GM12878 (cell line): ENCODE results near the gene ZNF552. TPM values are rescaled to one million over a fixed set of nuclear protein-coding genes. Genes with fewer than 3 reads are reported as not detected.

Source experiments
- polyA plus RNA-seq, 11 experiments: library from polyadenylated mRNA; depleted of rRNA in 4 of 11; unstranded in 6 of 11; stranded (reverse) in 5 of 11; fragments of >200 nt; fragmentation: Nextera tagmentation in 4 of 11; fragmentation: Illumina TruSeq in 1 of 11; extraction: Ambion mirVana in 4 of 11; extraction: Trizol in 1 of 11; gene quantifications; 1 replicate in 1 of 11; 2 replicates in 10 of 11; pipeline versions ENCODE4 v1.2.1 to v1.2.3, GENCODE V29; 2011 to 2016; ENCODE audit warnings: inconsistent platforms in 2 of 11, missing spikeins in 2 of 11, low read depth in 1 of 11
- total RNA-seq, 4 experiments: library from RNA; depleted of rRNA in 3 of 4; stranded (reverse); fragments of >200 nt in 3 of 4; fragmentation: Illumina TruSeq in 1 of 4; extraction: Trizol in 1 of 4; gene quantifications; 2 replicates each; pipeline versions ENCODE4 v1.2.1 to v1.2.3, GENCODE V29; 2013 to 2021

The ZNF552 gene
- total and polyA plus RNA-seq, 10 of the 15 experiments (the other 5 are each of a cell fraction or from before 2014, with no cell fraction given): 3.6 to 13.3 (median 8.0) TPM

Other genes with a start within 250 kb of the ZNF552 start
Only the 7 nearest of the 21 such genes appear.
- 7.7 and 8.5 TPM in 2 replicates for gene ZNF671, start 87.3 kb downstream of the ZNF552 start, total RNA-seq (2014; rRNA removed)
- gene ZNF671, start 87.3 kb downstream of the ZNF552 start, total RNA-seq (2014; rRNA removed; fragmentation: Illumina TruSeq; extraction: Trizol): 8.3 and 8.9 TPM in 2 replicates
- gene ZNF671, start 87.3 kb downstream of the ZNF552 start, total RNA-seq (2021): 7.0 and 7.9 TPM in 2 replicates
- 11.6 and 11.9 TPM in 2 replicates for gene ZNF671, start 87.3 kb downstream of the ZNF552 start, polyA plus RNA-seq (2011; rRNA removed)
- 7.1 and 8.6 TPM in 2 replicates for gene ZNF671, start 87.3 kb downstream of the ZNF552 start, polyA plus RNA-seq (2014; fragmentation: Illumina TruSeq; extraction: Trizol)
- gene ZNF671, start 87.3 kb downstream of the ZNF552 start, polyA plus RNA-seq (2014; fragmentation: Nextera tagmentation; extraction: Ambion mirVana): 1 to 10 TPM; 2.6 to 2.8 TPM
- gene ZNF671, start 87.3 kb downstream of the ZNF552 start, polyA plus RNA-seq (2014; rRNA removed): 6.2 and 6.5 TPM in 2 replicates
- 1 to 10 TPM; 9.3 to 9.5 TPM for gene ZNF671, start 87.3 kb downstream of the ZNF552 start, polyA plus RNA-seq (2016; fragmentation: Nextera tagmentation; extraction: Ambion mirVana)
- gene ZNF776, start 68.1 kb downstream of the ZNF552 start, total RNA-seq (2014; rRNA removed): 13.7 and 14.5 TPM in 2 replicates
- gene ZNF776, start 68.1 kb downstream of the ZNF552 start, total RNA-seq (2014; rRNA removed; fragmentation: Illumina TruSeq; extraction: Trizol): 15.0 and 16.3 TPM in 2 replicates
- gene ZNF776, start 68.1 kb downstream of the ZNF552 start, total RNA-seq (2021): 10.3 and 11.3 TPM in 2 replicates
- gene ZNF776, start 68.1 kb downstream of the ZNF552 start, polyA plus RNA-seq (2011; rRNA removed): 14.0 and 15.7 TPM in 2 replicates
- 11.5 and 12.2 TPM in 2 replicates for gene ZNF776, start 68.1 kb downstream of the ZNF552 start, polyA plus RNA-seq (2014; fragmentation: Illumina TruSeq; extraction: Trizol)
- gene ZNF776, start 68.1 kb downstream of the ZNF552 start, polyA plus RNA-seq (2014; fragmentation: Nextera tagmentation; extraction: Ambion mirVana): 1 to 10 TPM; 1.9 to 3.1 TPM
- gene ZNF776, start 68.1 kb downstream of the ZNF552 start, polyA plus RNA-seq (2014; rRNA removed): 12.6 and 13.1 TPM in 2 replicates
- gene ZNF776, start 68.1 kb downstream of the ZNF552 start, polyA plus RNA-seq (2016; fragmentation: Nextera tagmentation; extraction: Ambion mirVana): 1 to 10 TPM; 7.4 to 8.2 TPM
- gene ZNF586, start 45.2 kb downstream of the ZNF552 start, total RNA-seq (2014; rRNA removed): 20.6 and 24.2 TPM in 2 replicates
- 22.6 and 24.2 TPM in 2 replicates for gene ZNF586, start 45.2 kb downstream of the ZNF552 start, total RNA-seq (2014; rRNA removed; fragmentation: Illumina TruSeq; extraction: Trizol)
- gene ZNF586, start 45.2 kb downstream of the ZNF552 start, total RNA-seq (2021): 16.5 and 19.7 TPM in 2 replicates
- 18.4 and 25.4 TPM in 2 replicates for gene ZNF586, start 45.2 kb downstream of the ZNF552 start, polyA plus RNA-seq (2011; rRNA removed)
- gene ZNF586, start 45.2 kb downstream of the ZNF552 start, polyA plus RNA-seq (2014; fragmentation: Illumina TruSeq; extraction: Trizol): 16.3 and 18.7 TPM in 2 replicates
- gene ZNF586, start 45.2 kb downstream of the ZNF552 start, polyA plus RNA-seq (2014; fragmentation: Nextera tagmentation; extraction: Ambion mirVana): 1 to 10 TPM; 3.9 to 5.7 TPM
- 13.2 and 13.8 TPM in 2 replicates for gene ZNF586, start 45.2 kb downstream of the ZNF552 start, polyA plus RNA-seq (2014; rRNA removed)
- 10 to 100 TPM; 13.6 to 13.8 TPM for gene ZNF586, start 45.2 kb downstream of the ZNF552 start, polyA plus RNA-seq (2016; fragmentation: Nextera tagmentation; extraction: Ambion mirVana)
- 25.6 and 26.0 TPM in 2 replicates for gene ZNF587B, start 15.4 kb upstream of the ZNF552 start, total RNA-seq (2014; rRNA removed)
- gene ZNF587B, start 15.4 kb upstream of the ZNF552 start, total RNA-seq (2014; rRNA removed; fragmentation: Illumina TruSeq; extraction: Trizol): 33.3 and 33.9 TPM in 2 replicates
- 22.5 and 24.7 TPM in 2 replicates for gene ZNF587B, start 15.4 kb upstream of the ZNF552 start, total RNA-seq (2021)
- 15.9 and 19.5 TPM in 2 replicates for gene ZNF587B, start 15.4 kb upstream of the ZNF552 start, polyA plus RNA-seq (2011; rRNA removed)
- gene ZNF587B, start 15.4 kb upstream of the ZNF552 start, polyA plus RNA-seq (2014; fragmentation: Illumina TruSeq; extraction: Trizol): 13.1 and 13.3 TPM in 2 replicates
- 1 to 10 TPM; 4.1 to 5.5 TPM for gene ZNF587B, start 15.4 kb upstream of the ZNF552 start, polyA plus RNA-seq (2014; fragmentation: Nextera tagmentation; extraction: Ambion mirVana)
- 10.7 and 12.7 TPM in 2 replicates for gene ZNF587B, start 15.4 kb upstream of the ZNF552 start, polyA plus RNA-seq (2014; rRNA removed)
- gene ZNF587B, start 15.4 kb upstream of the ZNF552 start, polyA plus RNA-seq (2016; fragmentation: Nextera tagmentation; extraction: Ambion mirVana): 10 to 100 TPM; 14.5 to 17.7 TPM
- 13.1 and 15.2 TPM in 2 replicates for gene ZNF587, start 34.9 kb upstream of the ZNF552 start, total RNA-seq (2014; rRNA removed)
- gene ZNF587, start 34.9 kb upstream of the ZNF552 start, total RNA-seq (2014; rRNA removed; fragmentation: Illumina TruSeq; extraction: Trizol): 23.4 and 23.8 TPM in 2 replicates
- 20.2 and 27.8 TPM in 2 replicates for gene ZNF587, start 34.9 kb upstream of the ZNF552 start, total RNA-seq (2021)
- 20.1 and 22.2 TPM in 2 replicates for gene ZNF587, start 34.9 kb upstream of the ZNF552 start, polyA plus RNA-seq (2011; rRNA removed)
- gene ZNF587, start 34.9 kb upstream of the ZNF552 start, polyA plus RNA-seq (2014; fragmentation: Illumina TruSeq; extraction: Trizol): 16.4 and 17.7 TPM in 2 replicates
- 1 to 10 TPM; 1.9 to 2.6 TPM for gene ZNF587, start 34.9 kb upstream of the ZNF552 start, polyA plus RNA-seq (2014; fragmentation: Nextera tagmentation; extraction: Ambion mirVana)
- 14.0 and 15.0 TPM in 2 replicates for gene ZNF587, start 34.9 kb upstream of the ZNF552 start, polyA plus RNA-seq (2014; rRNA removed)
- 1 to 10 TPM; 6.7 to 8.5 TPM for gene ZNF587, start 34.9 kb upstream of the ZNF552 start, polyA plus RNA-seq (2016; fragmentation: Nextera tagmentation; extraction: Ambion mirVana)
- gene ZNF814, start 74.1 kb upstream of the ZNF552 start, total RNA-seq (2014; rRNA removed): 20.7 and 25.4 TPM in 2 replicates
- 22.1 and 23.3 TPM in 2 replicates for gene ZNF814, start 74.1 kb upstream of the ZNF552 start, total RNA-seq (2014; rRNA removed; fragmentation: Illumina TruSeq; extraction: Trizol)
- gene ZNF814, start 74.1 kb upstream of the ZNF552 start, total RNA-seq (2021): 16.5 and 20.6 TPM in 2 replicates
- 29.2 and 31.0 TPM in 2 replicates for gene ZNF814, start 74.1 kb upstream of the ZNF552 start, polyA plus RNA-seq (2011; rRNA removed)
- gene ZNF814, start 74.1 kb upstream of the ZNF552 start, polyA plus RNA-seq (2014; fragmentation: Illumina TruSeq; extraction: Trizol): 10.9 and 14.4 TPM in 2 replicates
- gene ZNF814, start 74.1 kb upstream of the ZNF552 start, polyA plus RNA-seq (2014; fragmentation: Nextera tagmentation; extraction: Ambion mirVana): 10 to 100 TPM; 22.4 to 23.5 TPM
- 12.4 and 16.2 TPM in 2 replicates for gene ZNF814, start 74.1 kb upstream of the ZNF552 start, polyA plus RNA-seq (2014; rRNA removed)
- 10 to 100 TPM; 21.4 to 21.8 TPM for gene ZNF814, start 74.1 kb upstream of the ZNF552 start, polyA plus RNA-seq (2016; fragmentation: Nextera tagmentation; extraction: Ambion mirVana)
- 11.2 and 12.7 TPM in 2 replicates for gene ZNF417, start 101.7 kb upstream of the ZNF552 start, total RNA-seq (2014; rRNA removed)
- gene ZNF417, start 101.7 kb upstream of the ZNF552 start, total RNA-seq (2014; rRNA removed; fragmentation: Illumina TruSeq; extraction: Trizol): 12.0 and 12.3 TPM in 2 replicates
- gene ZNF417, start 101.7 kb upstream of the ZNF552 start, total RNA-seq (2021): 11.5 and 11.9 TPM in 2 replicates
- 13.6 and 17.0 TPM in 2 replicates for gene ZNF417, start 101.7 kb upstream of the ZNF552 start, polyA plus RNA-seq (2011; rRNA removed)
- gene ZNF417, start 101.7 kb upstream of the ZNF552 start, polyA plus RNA-seq (2014; fragmentation: Illumina TruSeq; extraction: Trizol): 6.2 and 7.3 TPM in 2 replicates
- gene ZNF417, start 101.7 kb upstream of the ZNF552 start, polyA plus RNA-seq (2014; fragmentation: Nextera tagmentation; extraction: Ambion mirVana): 1 to 10 TPM; 1.3 to 1.6 TPM
- gene ZNF417, start 101.7 kb upstream of the ZNF552 start, polyA plus RNA-seq (2014; rRNA removed): 5.5 and 7.3 TPM in 2 replicates
- gene ZNF417, start 101.7 kb upstream of the ZNF552 start, polyA plus RNA-seq (2016; fragmentation: Nextera tagmentation; extraction: Ambion mirVana): 1 to 10 TPM; 4.8 to 5.6 TPM